NCI-H82 treated with DMSO at 0.1 percent for 48 hours (cell line): ENCODE results near the gene GCM1.

ENCODE experiments used
- DNase-seq: peaks from one replicate; lab custom pipeline; 2025; ENCODE audit not compliant: unreplicated experiment; lab: John Stamatoyannopoulos, UW

Gene GCM1

DNA sequence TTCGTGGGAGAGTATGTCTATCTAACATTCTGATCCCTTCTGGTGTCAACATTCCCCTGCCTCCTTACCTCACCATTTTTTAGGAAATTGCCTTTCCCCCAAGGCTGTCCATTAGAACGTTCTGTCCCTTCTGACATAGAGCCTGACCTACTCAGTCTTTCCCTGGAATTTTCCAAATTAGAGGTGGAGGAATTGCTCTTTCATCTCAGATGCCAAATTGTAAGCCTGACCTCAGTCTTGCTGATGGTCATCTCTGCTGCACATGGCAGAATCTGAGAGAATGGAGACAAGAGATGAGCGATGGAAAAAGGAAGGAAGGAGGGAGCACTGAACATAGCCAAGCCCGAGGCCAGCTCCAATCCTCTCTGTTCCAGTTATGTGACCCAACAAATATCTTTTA lies 5.4 kb upstream of the GCM1 start:
- DNase-seq, result no peak

DNA sequence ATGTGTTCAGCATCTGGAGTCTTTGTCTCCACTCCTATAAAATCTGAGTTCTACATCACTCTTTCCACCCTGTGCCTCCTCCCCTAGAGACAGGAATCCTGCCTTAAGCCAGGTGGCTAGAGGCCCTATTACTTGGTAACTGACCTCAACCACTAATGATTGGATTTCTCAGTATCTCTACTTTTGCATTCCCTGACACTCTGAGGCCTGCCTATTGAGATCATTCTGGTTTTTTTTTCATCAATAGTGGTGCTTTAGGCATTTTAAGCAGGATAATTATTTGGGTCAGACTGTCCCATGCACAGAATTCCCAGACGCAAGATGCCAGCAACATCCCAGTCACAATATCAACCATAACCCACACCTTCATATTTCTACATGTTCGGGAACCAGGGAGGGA lies 3.9 kb upstream of the GCM1 start:
- no peak for DNase-seq

DNA sequence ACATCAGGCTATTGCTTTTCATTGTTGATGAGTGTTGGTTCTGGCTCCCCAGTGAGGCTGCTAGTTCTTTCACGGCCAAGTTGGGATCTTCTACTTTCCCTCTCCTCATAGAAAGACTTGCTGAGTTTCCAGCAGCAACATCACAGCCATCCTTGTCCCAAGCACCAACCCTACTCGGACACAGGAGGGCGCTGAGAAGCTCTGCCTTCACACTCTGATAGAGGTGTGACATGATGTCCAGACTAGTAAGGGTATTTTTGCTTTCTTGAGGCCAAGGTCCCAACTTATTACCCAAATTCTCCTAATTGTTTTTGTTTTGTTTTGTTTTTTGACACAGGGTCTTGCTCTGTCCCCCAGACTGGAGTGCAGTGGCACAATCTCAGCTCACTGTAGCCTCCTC lies 3.0 kb upstream of the GCM1 start:
- DNase-seq, result no peak

DNA sequence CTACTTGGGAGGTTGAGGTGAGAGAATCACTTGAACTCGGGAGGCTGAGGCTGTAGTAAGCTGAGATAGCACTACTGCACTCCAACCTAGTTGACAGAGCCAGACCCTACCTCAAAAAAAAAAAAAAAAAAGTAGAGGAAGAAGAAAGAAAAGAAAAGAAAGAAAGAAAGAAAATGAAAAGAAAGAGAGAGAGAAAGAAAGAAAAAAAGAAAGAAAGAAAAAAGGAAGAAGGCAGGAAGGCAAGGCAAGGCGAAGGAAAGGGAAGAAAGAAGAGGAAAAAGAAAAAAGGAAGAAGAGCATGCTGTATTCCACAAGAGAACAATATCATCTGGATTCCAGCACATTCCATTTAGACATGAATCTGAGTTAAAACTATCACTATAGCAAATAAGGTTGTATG lies 3.8 kb downstream of the GCM1 start:
- DNase-seq, result no peak

DNA sequence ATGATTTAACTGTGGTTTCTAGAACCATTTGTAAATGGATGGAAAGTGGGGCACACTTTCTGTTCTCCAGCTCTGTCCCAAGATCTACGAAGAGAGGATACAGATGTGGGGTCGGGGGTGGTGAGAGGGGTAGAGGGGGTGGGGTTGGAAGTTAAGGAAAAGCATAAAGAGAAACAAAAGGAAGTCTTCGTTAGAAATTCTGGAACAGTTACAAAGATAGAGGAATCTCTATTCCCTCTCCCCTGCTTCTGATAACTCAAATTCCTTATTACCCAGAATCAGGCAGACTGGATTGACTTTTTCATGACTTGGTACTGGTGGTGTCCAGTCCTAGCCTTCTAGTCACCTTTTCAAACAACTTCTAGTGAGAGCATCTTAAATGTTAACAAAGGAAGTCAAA lies 4.9 kb downstream of the GCM1 start:
- DNase-seq, result no peak

DNA sequence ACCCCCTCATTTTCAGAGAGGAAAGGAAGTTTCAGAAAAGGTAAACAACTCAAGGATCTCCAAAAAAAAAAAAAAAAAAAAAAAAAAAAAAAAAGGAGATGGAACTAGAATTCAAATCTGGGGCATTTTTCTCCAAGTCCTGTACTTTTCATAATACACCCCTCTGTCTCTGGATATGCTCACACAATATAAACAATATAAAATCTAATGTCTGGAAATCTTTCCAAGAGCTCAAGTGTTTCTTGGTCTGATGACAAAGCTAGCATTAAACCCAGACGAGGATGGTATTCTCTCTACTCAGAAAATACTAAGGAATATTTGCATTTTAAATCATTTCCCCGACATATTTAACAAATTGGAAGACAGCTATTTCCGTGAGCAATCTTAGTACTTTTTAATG lies 5.8 kb downstream of the GCM1 start:
- DNase-seq, result no peak

DNA sequence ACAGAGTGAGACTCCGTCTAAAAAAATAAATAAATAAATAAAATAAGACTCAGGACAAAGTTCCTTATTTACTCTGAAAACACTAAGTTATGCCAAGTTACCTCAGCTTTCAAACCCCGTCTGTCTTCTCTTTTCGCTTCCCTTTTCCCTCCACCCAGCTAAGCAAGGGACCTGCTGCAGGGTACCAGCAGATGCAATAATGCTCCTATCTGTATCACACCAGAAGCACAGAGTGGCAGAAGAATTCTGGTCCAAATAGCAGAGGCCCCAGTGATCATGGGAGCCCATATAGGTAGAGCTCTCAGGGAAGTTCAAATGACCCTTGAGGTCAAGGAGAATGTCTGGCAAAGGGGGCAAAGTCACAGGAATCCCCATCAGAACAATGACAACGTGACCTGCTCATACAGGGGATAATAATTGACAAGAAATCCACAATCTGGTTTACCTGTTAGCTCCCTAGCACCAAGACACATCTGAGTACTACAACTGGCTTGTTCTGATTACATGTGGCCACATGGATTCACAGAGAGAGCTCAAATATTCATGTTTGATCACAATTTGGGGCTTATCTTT lies 8.7 kb downstream of the GCM1 start:
- DNase-seq, result no peak

DNA sequence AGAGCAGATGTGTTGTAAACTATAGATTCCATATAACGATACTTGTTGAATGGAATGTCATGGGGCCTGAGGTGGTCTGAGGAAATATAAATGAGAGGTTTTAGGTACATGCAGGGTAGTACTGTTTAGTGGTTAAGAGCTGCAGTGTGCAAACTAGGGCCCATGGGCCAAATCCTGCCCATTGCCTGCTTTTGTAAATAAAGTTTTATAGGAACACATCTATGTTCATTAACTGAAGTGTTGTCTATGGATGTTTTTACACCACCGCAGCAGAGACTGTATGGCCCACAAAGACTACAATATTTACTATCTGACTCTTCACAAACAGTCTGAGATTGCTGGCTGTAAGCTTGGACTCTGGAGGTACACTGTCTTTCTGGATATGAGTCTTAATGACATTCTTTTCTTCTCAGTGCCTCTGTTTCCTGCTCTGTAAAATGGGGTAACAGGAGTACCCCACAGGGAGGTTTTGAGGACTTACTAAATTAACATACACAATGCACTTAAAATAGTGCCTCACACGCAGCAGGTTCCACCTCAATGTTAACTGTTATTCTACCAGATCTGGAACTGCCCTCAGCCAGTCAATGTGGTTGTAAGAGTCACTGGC lies 12.5 kb downstream of the GCM1 start:
- no peak for DNase-seq

DNA sequence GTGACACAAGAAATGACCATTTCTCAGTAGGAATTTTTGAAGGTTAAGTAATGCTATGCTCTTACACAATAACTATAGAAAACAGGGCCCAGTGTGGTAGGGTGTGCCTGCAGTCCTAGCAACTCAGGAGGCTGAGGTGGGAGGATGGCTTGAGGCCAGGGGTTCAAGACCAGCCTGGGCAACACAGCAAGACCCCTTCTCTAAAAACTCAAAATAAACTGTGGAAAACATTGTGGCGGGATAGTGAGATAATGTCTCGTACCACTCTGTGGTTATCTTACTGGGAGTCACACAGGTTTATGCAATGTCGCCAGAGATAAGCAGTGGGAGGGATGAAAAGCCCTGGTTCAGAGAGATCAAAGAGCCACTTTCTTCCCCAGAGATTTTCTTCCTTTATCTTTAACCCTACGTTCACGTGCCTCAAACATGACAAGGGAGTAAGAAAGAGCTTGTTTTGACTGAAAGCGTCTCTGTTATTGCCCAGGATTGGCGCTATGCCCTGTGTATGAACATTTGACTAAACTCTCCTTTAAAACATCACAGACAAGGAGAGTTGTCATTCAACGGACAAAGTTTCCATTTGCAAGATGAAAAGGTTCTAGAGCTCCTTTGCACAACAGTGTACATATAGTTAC lies 13.9 kb downstream of the GCM1 start:
- no peak for DNase-seq

DNA sequence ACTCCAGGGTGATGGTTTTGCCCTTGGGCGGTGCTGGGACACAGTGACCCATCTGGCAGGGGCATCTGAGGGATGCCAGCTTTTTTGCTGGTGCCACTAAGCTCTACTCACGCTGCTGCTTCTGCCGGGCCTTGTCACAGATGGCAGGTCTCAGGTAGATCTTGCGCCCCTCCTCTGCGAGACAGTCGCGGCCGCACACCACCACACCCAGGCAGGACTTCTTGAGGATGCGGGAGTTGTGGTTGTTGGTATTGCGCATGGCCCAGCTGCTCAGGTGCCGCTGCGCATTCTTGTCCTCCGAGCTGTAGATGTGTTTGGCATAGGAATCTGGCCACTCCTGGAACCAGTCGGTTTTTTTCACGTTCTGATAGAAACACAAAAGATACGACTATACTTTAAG lies 14.7 kb downstream of the GCM1 start:
- no peak for DNase-seq

DNA sequence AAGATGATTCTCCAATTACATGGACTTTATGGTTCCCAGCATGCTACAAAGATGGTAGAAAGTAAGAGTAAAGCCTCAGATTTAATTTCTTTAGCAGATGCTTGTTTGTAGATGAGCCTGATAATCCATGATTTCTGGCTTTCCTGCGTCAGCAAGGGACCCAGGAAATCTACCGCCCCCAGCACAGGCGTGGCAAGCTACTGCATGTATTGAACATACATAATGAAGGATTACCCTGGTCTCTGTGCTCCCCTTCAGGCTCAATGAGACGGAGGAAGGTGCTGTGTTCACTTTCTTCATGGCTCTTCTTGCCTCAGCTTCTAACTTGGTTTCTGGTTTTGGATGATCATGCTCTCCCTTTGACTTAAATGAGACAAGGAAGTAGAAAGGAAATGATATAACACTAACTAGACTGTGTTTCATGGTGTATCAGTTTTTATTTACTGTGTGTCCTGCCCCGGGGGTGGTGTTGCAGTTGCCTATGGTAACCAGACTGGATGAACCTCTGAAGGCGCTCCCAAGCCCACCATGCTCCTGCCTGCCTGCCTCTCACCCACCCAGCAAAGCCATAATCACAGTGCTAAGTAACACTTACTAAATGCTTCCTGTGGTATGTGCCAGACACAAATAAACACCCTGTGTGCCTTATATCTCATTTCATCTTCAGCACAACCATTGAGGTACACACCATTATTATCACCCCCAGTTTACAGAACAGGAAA lies 17.9 kb downstream of the GCM1 start:
- no peak for DNase-seq

DNA sequence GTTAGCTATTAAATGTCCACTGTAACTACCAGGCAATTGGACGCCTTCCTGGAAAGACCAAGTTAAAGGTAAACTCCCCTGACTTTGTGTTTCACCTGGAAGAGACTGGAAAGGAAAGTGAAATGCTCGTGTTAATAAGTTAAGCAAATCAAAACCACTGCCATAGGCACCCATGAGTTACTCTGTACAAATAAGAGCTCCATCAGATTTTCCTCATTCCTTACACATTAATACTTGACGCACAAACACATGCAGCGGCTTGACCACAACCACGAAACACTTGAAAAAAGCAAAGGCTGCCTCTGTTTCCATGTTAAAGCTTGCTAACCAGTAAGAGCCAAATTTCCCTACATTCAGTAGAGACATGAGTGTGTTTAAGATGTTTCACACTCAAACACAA lies 19.8 kb downstream of the GCM1 start:
- DNase-seq, result no peak

DNA sequence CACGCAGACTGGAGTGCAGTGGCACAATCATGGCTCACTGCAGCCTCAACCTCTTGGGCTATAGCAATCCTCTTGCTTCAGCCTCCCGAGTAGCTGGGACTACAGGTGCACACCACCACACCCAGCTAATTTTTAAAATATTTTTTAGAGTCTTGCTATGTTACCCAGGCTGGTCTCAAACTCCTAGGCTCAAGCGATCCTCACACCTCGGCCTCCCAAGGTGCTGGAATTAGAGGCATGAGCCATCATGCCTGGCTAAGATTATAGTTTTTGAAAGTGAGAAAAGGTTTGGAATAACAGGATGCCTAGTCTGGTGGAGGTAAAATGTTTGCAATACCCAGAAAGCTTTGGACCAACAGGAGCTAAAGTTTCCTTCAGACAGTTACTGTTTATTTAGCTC lies 23.4 kb downstream of the GCM1 start:
- no peak for DNase-seq

DNA sequence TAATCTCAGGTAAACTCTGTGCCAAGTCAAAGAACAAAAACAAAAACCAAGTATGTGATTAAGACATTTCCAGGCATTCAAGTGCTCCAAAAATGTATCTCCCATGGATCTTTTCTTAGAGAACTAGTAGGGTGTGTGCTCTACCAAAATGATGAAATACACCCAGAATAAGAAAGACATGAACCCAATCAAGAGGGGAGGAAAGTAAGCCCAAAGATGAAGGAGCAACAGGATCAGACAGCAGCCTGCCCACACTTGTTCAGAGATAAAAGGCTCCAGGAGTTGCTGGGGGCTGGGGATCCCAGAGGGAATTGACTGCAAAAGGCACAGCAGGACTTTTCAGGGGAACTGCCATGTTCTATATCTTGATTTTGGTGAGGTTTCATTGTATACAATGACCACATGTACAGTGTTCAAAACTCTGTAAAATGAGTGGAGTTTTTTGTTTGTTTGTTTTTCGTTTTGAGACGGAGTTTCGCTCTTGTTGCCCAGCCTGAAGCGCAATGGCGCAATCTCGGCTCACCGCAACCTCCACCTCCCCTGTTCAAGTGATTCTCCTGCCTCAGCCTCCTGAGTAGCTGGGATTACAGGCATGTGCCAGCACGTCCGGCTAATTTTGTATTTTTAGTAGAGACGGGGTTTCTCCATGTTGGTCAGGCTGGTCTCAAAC lies 24.4 kb downstream of the GCM1 start:
- no peak for DNase-seq

DNA sequence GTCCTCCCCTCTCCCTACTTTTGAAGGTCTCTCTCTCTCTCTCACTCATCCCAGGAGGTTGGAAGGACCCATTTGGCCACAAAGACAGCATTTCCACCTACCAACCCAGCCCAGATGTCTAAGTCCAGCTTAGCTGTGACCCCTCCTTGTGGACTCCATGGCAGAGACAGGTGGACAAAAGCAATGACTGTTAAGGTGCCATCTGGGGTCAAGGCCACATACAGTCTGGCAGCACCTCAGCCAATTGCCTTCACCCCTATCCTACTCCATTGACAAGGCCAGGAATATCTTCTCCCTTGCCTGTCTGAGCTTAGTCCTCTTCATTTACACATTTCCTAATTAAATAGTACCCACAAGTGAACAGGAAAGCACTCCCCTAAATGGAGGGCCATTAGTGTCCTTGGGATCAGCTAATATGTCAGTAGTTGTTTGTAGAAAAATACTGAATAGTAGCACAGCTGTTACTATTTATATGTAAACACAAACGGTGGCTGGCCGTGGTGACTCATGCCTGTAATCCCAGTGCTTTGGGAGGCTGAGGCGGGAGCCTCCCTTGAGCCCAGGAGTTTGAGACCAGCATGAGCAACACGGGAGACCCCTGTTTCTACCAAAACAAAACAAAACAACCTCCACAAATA lies 28.8 kb downstream of the GCM1 start:
- DNase-seq, result no peak

DNA sequence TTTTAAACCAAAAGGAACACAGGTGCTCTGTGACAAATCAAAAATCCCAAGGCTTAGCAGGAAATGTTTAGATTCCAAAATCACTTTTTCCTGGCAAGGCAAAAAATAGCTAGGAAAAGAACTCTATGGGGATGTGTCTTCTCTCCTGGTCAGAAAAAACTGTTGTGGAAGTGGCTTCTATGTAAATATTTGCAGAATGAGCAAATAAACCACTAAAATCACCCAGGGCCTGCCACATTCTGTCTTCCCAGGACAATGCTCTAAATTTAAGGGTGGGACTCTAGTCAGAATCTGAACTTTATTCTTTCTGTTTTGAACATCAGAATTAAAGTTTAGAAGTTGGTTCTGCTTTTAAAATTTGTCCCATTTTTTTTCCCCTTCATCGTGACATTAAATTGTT lies 29.3 kb downstream of the GCM1 start:
- DNase-seq, result no peak

DNA sequence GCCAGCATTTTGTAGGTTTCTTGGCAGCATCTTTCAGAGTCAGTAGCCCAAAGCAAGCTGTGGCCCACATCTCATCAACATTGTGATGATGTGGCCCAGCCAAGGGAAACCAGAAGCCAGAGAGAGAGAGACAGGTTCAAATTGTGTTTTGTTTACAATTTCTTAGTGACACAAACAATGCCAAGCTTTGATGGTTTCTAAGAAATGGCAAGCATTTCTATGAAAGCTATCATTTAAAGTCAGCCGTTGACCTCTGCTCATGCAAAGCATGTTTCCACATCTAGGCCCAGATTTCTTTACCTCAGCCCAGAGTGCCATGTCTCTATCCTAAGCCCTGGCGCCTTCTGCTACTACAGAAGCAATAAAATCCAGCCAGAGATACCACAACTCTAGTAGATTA lies 32.9 kb downstream of the GCM1 start:
- DNase-seq, result no peak

DNA sequence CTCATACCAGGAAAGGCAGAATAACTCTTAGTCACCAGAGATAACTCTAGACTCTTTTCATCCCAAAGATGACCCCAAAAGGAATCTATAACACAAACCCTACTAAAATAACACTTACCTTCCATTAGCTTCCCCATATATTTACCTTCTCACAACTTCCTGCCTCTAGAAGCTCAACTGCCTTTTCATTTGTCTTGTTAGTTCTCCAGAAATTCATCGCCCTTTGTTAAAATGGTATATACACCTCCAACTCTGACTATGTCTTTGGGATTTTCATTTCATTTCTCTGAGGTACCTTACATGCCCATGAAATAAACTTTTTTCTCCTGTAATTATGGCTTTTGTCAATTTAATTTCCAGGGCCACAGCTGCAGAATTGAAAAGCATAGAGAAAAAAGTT lies 33.5 kb downstream of the GCM1 start:
- DNase-seq, result no peak

DNA sequence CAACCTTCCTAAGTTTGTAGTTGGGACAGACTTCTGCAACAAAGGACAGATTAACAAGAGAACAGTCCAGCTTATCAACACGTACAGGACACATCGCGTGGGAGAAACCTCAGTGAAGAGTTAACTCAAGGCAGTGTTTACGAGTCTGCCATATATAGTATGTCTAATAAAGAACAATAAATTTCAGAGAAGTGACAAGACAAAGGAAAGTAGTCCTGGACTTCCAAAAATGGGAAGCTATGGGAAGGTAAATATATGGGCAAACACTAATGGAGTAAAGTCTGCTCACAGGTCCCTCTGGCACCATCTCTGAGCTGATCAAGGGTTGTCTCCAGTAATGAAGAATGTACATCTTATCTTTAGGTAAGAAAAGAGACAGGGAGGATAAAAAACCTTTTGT lies 34.9 kb downstream of the GCM1 start:
- DNase-seq, result no peak

DNA sequence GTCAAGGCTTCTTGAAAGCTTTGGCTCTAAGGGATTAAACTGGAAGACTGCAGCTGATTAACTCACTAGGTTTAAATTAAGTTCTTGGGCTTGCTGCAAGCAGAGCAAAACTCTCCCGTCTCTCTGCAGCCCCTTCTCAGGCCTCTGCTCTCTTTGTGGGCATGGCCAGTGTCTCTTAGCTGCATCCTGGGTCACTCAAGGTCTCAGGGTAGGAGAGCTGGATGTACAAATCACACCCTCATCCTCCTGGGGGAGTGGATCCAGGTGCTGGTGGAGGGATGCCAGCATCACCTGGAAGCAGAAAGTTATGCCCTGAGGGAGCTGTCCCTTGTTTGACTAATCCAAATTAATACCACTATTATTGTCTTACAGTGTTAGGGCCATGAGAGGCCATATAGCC lies 35.8 kb downstream of the GCM1 start:
- DNase-seq, result peak; percentile 15

DNA sequence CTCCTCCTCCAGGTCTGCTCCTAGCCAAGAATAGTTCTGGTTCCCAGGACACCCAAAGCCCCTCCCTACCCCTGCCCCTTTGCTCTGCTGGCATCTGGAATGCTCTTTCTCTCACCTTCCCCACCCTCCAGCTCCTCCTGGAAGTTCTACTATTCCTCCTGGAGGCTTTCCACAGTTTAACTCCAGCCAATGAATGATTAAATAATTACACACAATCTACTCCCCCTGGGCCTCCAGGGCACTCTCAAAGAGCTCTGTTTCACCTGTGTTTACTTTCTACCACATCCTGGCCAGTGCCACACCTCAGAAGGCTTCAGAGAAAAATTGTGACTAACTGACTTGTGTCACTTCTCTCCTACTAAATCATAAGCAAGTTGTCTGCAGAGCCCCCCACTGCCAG lies 36.2 kb downstream of the GCM1 start:
- no peak for DNase-seq
